ENCODE data around the gene DGCR2.
"Not testable (repeated sequence)": the region's sequence is repeated elsewhere in the genome, so short reads cannot be mapped to it uniquely, and the experiment has no call there.

DGCR2 gene

DNA sequence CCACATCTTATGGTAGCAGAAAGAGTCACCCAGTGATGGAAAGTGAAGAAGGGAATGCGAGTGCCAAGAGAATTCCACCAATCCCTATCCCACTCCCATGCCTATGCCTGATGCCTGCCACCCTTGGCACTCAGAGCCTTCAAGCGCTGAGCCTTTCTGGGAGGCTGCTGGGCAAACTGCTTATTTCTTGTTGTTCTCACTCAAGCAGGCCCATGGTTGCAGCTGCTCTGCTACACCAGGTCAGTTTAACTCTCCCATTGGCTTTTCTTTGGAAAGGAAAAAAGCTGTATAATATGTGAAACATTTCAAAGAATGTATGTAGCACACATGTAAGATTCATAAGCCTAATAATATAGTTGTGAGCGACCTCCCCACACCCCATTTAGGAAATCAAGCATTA is 41.4 kb downstream of the DGCR2 start:
- no peak for ATAC-seq

DNA sequence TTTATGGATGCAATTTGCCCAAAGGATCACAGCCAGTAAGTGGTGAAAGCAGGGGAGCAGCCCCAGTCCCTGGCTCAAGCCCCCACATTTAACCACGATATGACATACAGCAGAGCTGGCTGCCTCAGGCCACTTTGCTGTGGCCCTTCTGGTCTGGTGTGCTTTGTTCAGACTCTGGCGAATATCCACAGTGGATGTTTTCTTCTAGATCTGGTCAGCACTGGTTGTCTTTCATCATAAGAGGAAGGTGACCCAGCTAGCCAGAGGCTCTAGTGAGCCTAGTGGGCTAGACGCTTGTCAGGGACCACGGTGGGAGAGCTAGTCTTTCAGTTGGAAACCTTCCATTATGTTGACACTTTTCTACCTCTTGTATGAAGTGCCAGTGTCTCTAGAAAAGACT is 42.5 kb downstream of the DGCR2 start:
- no peak for ATAC-seq

DNA sequence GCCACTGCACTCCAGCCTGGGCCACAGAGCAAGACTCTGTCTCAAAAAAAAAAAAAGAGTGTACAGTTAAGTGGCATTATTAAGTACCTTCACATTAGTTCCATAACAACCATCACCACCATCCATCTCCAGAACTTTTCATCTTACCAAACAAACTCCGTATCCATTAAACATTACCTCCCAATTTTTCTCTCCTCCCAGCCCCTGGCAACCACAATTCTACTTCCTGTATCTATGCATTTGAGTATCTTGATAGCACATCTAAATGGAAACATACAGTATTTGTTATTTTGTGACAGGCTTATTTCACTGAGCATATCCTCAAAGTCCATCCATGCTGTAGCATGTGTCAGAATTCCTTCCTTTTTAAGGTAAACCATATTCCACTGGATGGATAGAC is 46.8 kb downstream of the DGCR2 start:
- no peak for ATAC-seq

DNA sequence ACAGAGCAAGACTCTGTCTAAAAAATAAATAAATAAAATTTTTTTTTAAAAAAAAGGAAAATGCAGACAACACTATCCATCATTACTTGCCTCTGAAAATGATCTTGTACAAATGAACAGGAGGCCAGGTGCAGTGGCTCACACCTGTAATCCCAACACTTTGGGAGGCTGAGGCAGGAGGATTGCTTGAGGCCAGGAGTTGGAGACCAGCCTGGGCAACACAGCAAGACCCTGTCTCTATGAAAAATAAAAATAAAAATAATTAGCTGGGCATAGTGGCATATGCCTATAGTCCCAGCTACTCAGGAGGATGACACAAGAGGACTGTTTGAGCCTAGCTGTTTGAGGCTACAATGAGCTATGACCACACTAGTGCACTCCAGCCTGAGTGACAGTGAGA is 49.4 kb downstream of the DGCR2 start:
- ATAC-seq = not testable (repeated sequence)

DNA sequence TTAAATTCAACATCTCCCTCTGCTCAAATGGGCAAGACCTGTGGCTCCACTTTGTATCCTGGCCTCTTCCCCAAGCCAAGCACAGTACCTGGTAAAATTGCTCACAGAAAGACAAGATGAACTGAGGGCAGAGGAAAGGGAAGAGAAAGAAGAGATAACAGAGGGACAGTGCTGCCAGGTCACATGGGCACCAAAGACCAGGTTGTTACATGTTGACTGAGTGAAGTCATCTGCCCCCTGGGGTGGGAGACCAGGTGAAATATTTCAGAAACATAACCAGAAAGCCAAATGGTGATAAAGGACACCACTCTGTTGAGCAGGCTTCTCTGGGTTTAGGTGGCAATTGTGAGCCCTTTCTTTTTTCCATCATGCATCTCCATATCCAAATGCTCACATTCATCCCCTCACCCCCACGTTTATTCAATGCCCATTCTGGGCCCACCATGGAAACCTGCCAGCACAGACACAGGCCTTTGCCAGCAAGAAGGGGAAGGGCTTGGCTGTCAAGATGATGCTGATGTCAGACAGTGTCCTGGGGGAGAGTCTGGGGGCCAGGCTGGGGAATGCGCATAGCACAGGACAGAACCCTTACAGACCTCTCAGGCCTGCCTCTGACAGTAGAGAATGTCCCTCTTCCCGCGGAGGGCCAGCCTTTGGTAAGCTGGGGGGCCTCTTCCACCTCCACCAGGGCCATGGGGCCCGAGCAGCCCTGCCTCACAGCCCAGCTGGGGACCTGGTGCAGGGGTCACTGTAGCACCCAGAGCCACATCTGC is 51.6 kb downstream of the DGCR2 start:
- ATAC-seq = no peak

DNA sequence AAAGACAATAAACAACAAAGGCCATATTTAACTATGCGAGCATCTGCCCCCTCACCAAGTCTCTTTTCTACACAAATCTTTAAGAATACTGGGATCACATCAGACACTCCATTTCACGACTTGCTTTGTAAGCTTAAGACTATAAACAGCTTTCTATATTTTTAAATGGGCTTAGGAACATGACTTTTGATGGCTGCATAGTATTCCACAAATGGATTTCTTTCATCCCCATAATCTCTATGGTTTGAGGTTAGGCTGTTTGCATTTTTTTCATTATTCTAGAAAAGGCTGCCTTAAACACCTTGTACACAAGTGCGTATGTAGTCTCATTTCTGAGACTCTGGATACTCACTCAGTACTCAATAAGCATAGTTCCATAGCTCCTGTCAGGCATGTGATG is 52.8 kb downstream of the DGCR2 start:
- no peak for ATAC-seq

DNA sequence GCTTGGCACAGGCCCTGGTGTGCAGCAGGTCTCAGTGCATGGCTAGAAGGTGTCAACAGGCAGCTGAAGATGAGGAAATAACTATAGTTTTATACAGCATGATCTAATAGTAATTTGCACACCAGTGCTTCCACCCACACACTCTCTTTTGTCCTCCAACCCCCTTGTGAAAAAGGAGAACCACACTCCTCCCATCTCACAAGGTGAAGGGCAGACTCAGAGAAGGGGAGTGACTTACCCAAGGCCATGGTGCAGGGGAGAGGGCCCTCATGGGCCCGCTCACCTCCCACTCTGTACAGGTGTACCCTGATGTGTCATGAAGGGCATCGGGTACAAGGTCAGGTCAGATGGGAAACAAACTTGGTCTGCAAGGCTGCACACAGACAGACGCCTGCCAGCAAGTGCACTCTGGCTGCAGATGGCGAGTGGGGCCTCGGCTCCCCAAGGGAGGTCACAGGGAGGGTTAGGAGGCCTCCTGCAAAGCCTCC is 53.4 kb downstream of the DGCR2 start:
- ATAC-seq = no peak

DNA sequence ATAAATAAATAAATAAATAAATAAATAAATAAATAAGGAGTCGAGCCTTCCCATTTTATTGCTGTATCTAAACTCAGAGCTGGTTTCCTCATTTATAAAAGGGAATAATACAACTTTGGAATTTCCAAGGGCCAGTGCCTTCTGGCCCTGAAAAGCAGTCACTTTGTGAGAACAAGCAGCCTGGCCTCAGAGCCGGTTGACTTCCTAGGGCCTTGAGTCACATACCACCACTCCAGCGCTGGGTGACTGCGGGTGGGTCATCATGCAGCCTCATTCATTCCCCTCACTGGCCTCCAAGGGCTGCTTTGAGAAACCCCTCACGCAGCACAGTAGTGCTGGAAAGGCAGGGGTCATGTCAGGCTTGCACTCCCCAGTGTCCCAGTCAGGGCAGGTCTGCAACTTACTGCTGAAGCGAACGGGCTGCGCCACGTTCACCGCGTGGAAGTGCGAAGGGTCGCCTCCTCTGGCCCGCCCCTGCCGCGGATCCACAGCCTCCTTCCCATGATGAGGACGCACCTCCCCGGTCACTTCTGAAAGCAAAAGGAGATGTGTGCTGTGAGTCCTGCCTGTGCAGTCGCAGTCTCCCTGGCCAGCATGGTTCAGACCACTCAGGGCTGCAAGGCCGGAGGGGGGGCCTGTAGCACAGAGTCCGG is 54.4 kb downstream of the DGCR2 start:
- ATAC-seq = no peak

DNA sequence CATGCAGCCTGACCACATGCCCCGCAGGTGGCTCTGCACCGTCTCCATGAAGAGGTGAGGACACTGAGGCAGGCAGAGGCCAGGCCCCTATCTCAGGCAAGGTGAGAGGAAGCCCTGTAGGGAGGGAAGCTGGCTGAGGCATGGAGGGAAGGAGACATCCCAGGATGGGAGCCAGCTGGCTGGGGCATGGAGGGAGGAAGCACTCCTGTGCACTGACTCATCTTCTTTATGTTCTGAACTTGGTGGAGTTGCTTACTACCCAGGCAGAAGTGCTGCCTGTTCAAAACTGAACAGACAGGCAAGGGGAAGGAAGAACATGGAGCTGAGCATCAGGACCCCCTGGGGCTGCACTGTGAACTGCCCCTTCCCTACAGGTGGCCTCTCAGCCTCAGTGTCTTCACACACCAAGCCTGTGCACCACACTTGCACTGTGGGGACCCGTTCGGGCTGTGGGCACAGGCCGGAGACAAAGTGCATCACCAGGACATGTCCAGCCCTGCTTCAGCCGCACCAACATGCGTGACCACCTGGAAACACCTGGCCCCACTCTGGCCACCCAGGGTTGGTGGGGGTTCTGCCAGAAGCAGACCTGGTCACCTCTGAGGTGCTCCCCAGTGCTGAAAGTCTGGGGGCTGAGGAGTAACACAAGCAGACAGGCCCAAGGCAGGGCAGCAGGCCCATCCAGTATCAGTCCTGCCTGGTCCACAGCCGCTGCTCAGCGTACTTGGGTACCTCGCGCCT is 55.5 kb downstream of the DGCR2 start:
- ATAC-seq = no peak

DNA sequence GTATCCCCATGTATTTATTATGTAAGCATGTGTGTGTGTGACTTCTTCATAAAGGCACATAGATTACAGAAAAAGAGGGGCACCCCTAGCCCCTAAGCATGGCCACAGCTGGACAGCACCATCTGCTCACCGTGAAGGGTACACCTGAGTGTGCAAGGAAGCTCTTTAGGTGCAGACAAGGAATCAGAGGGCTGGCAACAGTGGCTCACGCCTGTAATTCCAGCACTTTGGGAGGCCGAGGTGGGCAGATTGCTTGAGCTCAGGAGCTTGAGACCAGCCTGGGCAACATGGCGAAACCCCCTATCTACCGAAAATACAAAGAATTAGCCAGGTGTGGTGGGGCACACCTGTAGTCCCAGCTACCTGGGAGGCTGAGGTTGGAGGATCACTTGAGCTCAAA is 56.3 kb downstream of the DGCR2 start:
- no peak for ATAC-seq

DNA sequence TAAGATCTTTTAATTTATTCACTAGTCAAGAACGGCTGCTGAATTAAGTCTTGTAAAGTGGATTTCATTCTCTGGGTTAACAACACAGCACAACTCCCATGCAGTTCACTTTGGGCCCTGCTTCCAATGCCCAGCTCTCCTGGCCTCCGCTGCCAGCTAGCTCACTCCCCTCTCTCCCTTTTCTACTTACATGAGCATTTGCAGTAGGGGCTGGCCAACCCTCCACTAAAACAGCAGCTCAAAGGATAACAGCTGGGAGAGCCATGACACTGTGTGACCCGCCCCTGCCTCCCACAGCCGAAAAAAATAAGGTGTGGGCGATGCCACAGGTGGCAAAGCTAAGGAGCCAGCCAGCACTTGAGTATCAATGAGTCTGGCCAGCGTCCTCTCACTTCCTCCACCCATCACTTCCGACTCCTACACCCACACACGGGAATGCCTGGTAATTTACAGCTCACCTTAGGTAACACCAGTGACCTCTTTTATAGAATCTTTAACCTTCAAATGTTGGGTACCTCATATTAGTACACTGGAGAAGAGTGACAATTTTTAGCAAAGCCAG is 56.8 kb downstream of the DGCR2 start:
- no peak for ATAC-seq

DNA sequence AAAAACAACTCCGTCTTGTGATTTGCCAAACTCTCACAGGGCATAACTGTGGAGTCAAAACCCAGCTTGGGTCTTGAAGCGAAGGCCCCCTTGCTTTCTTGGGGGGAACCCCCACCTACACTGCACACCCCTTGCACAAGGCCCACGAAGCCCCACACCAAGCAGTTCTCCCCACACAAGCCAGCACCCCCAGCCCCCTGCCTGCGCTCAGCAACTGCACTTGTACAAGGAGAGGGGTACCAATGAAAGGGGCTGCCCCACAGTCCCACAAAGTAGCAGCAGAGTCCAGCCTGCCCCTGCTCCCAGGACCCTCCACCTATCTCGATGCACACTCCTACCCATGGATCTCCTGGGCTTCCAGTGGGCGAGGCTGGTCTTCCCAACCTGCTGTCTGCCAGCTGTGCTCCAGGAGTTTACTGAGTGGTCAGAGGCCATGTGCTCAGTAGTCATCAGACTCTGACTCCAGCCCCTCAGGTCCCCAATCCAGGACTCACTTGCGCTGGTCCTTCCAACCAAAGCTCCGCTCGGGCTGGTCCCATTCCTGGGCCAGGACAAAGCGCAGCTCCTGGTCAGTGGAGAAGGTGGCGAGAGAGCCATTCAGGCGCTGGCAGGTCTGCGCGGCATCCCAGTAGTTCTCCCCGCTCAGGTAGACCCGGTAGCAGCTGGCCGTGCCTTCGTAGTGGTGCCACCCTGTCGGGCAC is 57.7 kb downstream of the DGCR2 start:
- no peak for ATAC-seq

DNA sequence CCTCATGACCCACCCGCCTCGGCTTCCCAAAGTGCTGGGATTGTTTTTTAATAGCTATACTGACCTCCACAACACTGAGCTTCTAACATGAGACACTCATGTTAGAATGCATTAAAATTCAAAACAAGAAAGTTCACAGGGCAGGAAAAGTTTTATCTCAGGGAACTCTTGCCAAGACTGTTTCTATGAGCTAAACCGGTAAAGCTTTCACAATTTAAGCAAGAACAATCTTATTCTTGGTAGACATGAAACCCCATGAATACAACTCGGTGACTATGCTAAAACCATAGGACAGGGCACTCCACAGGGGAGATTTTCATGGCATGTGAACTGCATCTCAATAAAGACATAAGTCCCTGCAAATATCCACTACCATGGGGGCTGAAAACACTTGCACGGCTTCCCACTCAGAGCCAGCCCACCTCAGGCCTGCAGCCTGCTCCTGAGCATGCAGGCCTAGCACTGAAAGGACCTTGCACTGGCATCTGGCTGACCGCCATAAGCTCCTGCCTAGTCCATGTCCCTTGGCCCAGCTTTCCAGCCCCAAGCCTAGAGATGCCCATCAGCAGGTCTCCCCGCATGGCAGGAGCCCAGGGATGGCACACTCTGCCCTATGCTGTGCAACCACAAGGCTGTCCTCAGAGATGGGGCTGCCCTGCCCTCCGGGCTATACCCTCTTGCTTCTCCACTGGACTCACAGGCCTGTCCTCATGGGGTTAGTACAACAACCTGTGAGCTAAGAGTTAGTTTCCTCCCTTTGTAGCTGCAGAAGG is 58.4 kb downstream of the DGCR2 start:
- no peak for ATAC-seq

DNA sequence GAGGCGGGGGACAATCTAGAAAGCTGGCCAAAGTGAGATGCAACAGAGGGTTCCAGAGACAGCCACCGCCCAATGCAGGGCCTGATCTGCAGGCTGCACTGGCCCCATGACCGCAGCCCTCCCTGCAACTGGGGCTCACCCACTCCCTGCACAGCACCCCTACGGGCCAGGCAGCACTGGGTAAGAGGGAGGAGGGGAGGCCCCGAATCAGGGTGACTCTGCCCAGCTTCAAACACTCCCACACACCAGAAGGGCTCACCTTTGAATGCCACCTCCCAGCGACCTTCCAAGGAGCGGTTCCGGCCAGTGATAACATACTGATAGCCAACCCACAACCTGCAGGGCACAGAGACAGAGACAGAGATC is 59.3 kb downstream of the DGCR2 start:
- ATAC-seq = no peak

DNA sequence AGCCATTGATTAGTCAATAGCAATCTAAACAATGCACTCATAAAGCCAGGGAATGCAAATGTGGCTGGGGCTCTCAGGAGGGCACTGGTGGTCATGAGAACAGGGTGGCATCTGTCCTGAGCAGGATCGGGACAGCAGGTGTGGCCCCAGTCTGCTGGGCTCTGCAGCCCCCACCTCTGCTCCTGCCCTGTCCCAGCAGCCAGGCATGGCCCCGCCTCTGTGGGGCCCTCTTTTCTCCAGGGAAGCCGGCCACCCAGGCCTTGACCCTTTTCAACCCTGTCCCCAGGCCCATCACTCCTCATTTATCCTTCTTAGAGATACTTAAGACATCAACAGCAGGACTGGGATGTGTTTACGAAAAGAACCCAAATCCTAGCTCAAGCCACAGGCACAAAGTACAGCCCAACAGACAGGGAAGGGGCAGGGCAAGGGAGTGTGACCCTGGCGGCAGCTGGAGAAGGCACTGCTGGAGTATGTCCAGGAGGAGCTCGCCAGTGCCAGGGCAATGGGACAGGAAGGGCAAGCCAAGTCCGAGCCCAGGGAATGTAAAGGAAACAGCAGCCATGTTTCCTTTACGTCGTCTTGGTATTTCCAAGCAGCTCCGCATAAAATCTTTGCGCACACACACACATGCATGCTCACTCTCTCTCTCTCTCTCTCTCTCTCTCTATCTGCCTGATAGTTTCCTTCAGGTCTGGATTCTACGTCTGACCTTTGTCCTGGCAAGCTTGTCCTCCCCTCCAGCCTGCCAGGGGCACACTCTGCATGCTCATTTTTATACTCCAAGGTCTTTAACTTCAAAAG is 59.9 kb downstream of the DGCR2 start:
- ATAC-seq = no peak

DNA sequence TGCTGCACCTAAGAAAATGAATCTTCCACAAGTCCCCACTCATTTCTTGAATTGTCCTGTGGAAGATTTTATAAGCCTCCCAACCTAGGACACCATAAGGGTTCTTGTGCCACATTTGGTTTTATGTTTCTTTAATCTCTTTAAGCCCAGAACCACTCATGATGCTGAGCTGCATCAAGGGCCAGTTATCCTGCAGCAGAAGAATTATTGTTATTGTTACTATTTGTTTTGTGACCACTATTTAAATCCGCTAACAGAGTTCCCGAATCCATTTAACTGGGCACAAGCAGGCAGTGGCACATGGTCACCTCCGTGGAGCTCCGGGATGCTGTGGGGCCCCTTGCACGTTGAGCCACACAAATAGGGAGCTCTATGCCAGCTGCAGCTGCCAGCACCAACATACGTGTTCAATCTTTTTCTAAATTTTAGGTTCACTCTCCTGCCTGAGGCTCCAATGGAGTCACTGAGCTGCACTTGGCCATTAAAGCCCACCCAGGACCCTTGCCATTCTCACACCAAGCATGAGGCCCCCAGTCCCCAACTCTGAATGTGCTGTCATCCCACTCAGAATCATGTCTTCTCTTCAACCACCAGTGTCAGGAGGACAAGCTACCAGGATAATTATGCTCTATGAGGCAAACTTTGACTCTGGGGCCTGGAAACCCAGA is 60.6 kb downstream of the DGCR2 start:
- ATAC-seq = no peak

DNA sequence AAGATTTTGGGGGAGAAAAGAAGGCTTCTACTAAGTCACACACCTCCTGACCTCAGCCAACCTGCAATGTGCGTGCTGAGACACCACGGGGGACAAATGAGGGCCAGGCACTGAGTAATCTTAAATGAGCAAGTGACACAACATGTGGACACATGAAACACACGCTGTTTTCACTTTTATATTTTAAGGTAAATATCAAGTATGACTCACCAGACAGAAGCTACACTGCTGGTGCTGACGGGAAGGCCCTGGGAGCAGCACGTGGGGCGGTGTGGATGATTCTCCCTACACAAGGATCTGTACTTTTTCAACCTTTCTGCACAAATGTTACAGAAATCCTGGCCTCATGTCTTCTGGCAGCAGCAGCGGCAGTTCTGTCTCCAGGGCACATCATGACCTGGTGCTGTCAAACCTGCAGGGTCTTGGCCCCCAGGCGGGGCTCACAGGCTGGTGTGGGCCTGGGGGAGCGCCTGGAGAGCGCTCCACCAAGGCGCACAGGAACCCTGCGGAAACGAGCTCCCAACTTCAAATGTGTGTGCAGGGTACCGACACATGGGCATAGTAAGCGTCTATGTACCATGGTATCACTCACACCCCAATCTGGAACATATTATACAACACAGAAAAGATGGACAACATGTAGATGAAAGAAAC is 61.7 kb downstream of the DGCR2 start:
- ATAC-seq = no peak

DNA sequence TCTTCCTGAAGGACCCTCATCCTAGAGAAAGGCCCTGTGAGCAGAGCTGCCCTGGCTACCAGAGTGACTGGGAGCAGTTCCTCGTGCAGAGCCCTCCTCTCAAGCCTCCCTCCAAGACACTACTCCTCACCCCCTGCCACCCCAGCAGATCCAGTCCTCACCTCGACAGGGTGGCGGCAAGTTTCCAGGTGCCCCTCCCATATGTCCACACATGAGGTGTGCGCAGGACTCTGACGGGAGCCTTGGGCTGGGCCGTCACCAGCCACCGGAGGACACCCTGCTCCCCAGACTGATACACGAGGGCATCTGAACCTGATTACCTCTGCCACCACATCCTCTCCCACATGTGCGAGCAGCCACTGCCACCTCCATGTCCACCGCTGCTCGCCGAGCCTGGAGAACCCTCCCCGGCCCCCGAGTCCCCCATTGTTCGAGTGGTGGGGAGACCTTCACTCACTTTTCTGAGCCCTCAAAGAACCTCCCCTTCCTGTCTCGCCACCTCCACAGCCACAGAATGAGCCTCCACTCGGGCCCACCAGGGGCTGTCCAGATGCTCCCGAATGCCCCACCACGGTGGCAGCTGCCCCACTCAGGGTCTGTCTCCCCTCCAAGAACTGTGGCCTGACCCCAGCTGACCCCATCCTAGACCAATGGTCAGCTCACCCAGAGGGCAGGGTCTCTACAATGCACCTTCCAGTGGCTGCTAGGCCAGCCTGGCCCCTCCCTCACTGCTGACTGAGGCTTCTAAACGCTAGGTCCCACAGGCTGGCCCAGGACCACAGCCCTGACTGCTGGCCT is 62.5 kb downstream of the DGCR2 start:
- ATAC-seq = no peak

All from activated CD4-positive, CD25-positive, alpha-beta regulatory T cell treated with anti-CD3 and anti-CD28 coated beads, Interleukin-2, amount 50 U/mL, for 24 hours (primary cell).